Sigmoid colon (tissue), 7 donors: Measurements from ENCODE around the gene ALDOB. TPM values are rescaled to one million over a fixed set of nuclear protein-coding genes. Genes with fewer than 3 reads are reported as not detected.

Source experiments
- DNase-seq: peaks from one replicate; pipeline ENCODE4 v3.0.0-alpha.2; 2019
- H3K27ac ChIP-seq, 4 donors: fragments of 200-600 bp; sonication (generic); one replicate each; pipeline ENCODE4 v1.5.1; 2016 to 2019; ENCODE audit warnings: mild to moderate bottlenecking in 1 of 4
- H3K27me3 ChIP-seq, 3 donors: fragments of 200-600 bp; sonication (generic); one replicate each; pipeline ENCODE4 v1.5.1; 2019; ENCODE audit warnings: mild to moderate bottlenecking in 1 of 3
- H3K36me3 ChIP-seq, 4 donors: fragments of 200-600 bp; sonication (generic); one replicate each; pipeline ENCODE4 v1.5.1; 2016 to 2019
- H3K4me1 ChIP-seq, 4 donors: fragments of 200-600 bp; sonication (generic); one replicate each; pipeline ENCODE4 v1.5.1; 2017 to 2019
- H3K4me3 ChIP-seq, 4 donors: fragments of 200-600 bp; sonication (generic); one replicate each; pipeline ENCODE4 v1.5.1; 2017 to 2019; ENCODE audit warnings: mild to moderate bottlenecking in 2 of 4, moderate library complexity in 1 of 4
- H3K9me3 ChIP-seq, 4 donors: fragments of 200-600 bp in 3 of 4; sonication (generic) in 3 of 4; one replicate each; pipeline versions ENCODE4 v1.5.1 to v1.6.1; 2013 to 2019
- EP300 ChIP-seq, 4 donors: sonication (generic); formaldehyde crosslinking; IDR thresholded peaks; one replicate each; pipeline ENCODE4 v1.6.1; 2017; ENCODE audit warnings: antibody characterized with exemption in 4 of 4
- POLR2A ChIP-seq, 2 donors: fragments of 450-650 bp; IDR thresholded peaks; one replicate each; pipeline ENCODE4 v1.6.1; 2016; ENCODE audit warnings: antibody characterized with exemption in 2 of 2, mild to moderate bottlenecking in 2 of 2, moderate library complexity in 2 of 2
- POLR2AphosphoS5 ChIP-seq, 4 donors: sonication (generic); formaldehyde crosslinking; IDR thresholded peaks; one replicate each; pipeline ENCODE4 v1.6.1; 2017; ENCODE audit warnings: antibody characterized with exemption in 4 of 4
- WGBS, 2 donors: extraction: QIAGEN DNeasy Blood & Tissue Kit; methylation state at CpG; one replicate each; pipeline ENCODE4 v1.1.7; 2013; 5-methylcytosine and 5-hydroxymethylcytosine counted together
- intact Hi-C: fragments of 100-400 bp; cut with DNase I; formaldehyde crosslinking; loops from one replicate; pipeline ENCODE4 v1.15.1; 2023
- polyA plus RNA-seq, 3 donors: library from polyadenylated mRNA; stranded (reverse); fragments of 200-250 nt; gene quantifications; one replicate each; pipeline ENCODE4 v1.2.3, GENCODE V29; 2013
- total RNA-seq, 4 donors: library from RNA; depleted of rRNA; stranded (reverse); fragments of >200 nt; gene quantifications; one replicate each; pipeline ENCODE4 v1.1.0, GENCODE V29; 2016
- TF ChIP-seq, protein P1 (sequence below), 4 experiments: fragments of 450-650 bp in 3 of 4; fragments of 200-600 bp in 1 of 4; IDR thresholded peaks; one replicate each; pipeline ENCODE4 v1.5.1; 2016 to 2019; ENCODE audit warnings: antibody characterized with exemption in 4 of 4, mild to moderate bottlenecking in 3 of 4, moderate library complexity in 2 of 4
- donor health status: healthy with polysubstance abuse.
- donor health status: Bipolar disorder and iron deficiency.
- donor health status: healthy.

Gene ALDOB
- total and polyA plus RNA-seq, 7 donors, result 0.82 to 40.5 (median 1.1) TPM; not detected in 2

DNA sequence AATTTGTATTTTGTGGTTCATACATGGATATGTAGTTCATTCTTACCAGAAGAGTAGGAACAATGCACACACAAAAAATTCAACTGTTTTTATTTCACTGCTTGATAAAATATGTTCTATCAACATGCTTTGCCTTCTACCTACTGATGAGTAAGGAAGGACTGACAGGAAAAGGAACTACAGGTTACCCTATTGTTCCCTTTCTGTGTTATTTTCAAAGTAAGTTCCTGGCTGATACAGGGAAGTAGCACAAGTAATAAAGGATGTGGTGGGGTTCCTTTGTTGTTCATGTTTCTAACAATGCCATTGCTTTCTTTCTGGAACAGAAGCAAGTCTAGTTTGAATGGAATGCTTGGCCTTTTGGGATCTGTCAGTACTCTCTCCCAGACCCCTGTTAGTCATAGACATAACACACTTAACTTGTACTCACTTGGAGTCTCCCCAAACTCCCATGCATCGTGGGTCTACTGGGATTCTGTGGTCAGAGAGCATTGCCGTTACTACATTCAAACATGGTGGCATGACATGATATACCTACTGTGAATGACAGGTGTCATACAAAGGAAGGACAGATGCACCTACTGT, 20.2 kb upstream of the ALDOB start:
- intact Hi-C loops, result no loop called here
- 84% methylated on average over 2 of the region's 2 CpGs for WGBS, 2 donors
- Histone ChIP-seq H3K9me3 (no peaks in the 10 kb centered on the region), H3K27ac (no peak overlapping the region), H3K4me1 (no peaks in the 10 kb centered on the region), H3K27me3 (no peaks in the 10 kb centered on the region), H3K36me3 (no peaks in the 10 kb centered on the region), H3K4me3 (no peak overlapping the region)
- TF ChIP-seq, protein P1, sequence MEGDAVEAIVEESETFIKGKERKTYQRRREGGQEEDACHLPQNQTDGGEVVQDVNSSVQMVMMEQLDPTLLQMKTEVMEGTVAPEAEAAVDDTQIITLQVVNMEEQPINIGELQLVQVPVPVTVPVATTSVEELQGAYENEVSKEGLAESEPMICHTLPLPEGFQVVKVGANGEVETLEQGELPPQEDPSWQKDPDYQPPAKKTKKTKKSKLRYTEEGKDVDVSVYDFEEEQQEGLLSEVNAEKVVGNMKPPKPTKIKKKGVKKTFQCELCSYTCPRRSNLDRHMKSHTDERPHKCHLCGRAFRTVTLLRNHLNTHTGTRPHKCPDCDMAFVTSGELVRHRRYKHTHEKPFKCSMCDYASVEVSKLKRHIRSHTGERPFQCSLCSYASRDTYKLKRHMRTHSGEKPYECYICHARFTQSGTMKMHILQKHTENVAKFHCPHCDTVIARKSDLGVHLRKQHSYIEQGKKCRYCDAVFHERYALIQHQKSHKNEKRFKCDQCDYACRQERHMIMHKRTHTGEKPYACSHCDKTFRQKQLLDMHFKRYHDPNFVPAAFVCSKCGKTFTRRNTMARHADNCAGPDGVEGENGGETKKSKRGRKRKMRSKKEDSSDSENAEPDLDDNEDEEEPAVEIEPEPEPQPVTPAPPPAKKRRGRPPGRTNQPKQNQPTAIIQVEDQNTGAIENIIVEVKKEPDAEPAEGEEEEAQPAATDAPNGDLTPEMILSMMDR (IDR thresholded peaks at IDR 0.05), result no peak
- TF ChIP-seq EP300 (IDR thresholded peaks at IDR 0.05) (no peak), POLR2A (IDR thresholded peaks at IDR 0.05) (no peak), POLR2AphosphoS5 (IDR thresholded peaks at IDR 0.05) (no peak)
- no peak for DNase-seq

DNA sequence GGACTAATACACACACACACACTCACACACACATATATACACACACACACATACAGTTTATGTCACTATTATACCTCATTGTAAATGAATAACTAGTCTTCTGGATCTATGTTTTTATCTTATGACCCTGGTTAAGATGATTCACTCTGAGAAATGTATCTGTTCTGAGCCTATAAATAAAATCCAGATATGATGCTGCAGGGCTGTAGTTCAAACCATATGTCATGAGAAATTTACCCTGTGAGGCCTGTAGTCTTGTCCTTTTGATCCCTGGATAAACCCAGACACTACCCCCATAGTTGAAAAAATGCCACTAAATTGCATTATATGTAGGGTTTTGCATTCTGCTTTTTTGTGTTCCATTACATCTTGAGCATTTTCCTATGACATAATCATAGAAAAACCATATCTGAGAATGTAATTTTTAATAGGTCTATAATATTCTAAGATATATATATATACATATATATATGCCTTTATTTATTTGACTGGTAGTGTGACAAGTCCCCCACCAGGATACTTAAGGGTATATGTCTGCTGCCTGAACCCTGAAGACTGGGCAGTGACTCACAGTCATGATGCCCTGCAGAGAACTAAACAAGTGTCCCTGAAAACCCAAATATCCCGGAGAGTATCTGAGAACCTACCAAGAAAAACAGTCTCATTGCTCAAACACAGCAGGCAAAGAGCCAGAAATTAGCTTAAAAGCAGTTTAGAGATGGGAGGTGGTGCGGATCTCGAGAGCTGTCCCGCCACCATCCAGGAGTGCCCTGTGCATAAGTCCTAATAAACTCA, 18.4 kb upstream of the ALDOB start:
- Histone ChIP-seq H3K4me3 (no peak overlapping the region), H3K36me3 (no peaks in the 10 kb centered on the region), H3K9me3 (no peaks in the 10 kb centered on the region), H3K27ac (no peak overlapping the region), H3K27me3 (no peaks in the 10 kb centered on the region), H3K4me1 (peaks cover 0 to 6% (median 0%) of the 10 kb centered on the region in 4 donors)
- intact Hi-C loops, result no loop called here
- TF ChIP-seq POLR2AphosphoS5 (IDR thresholded peaks at IDR 0.05), result no peak
- TF ChIP-seq EP300 (IDR thresholded peaks at IDR 0.05), result no peak
- TF ChIP-seq, protein P1 (IDR thresholded peaks at IDR 0.05), result no peak
- TF ChIP-seq POLR2A (IDR thresholded peaks at IDR 0.05), result no peak
- WGBS, 2 donors, result 90 to 91% methylated on average over 4 of the region's 4 CpGs
- no peak for DNase-seq

DNA sequence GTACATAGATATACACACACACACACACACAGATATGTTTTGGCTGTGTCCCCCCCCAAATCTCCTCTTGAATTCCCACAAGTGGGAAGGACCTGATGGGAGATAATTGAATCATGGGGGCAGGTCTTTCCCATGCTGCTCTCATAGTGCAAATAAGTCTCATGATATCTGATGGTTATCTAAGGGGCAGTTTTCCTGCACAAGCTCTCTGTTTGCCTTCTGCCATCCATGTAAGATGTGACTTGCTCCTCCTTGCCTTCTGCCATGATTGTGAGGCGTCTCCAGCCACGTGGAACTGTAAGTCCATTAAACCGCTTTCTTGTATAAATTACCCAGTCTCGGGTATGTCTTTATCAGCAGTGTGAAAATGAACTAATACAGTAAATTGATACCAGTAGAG, 15.9 kb upstream of the ALDOB start:
- TF ChIP-seq POLR2A (IDR thresholded peaks at IDR 0.05) (no peak), EP300 (IDR thresholded peaks at IDR 0.05) (no peak), POLR2AphosphoS5 (IDR thresholded peaks at IDR 0.05) (no peak)
- TF ChIP-seq, protein P1 (IDR thresholded peaks at IDR 0.05), result no peak
- no peaks in the 10 kb centered on the region for H3K9me3 ChIP-seq
- H3K36me3 ChIP-seq, result no peaks in the 10 kb centered on the region
- peaks cover 0 to 6% (median 0%) of the 10 kb centered on the region in 4 donors for H3K4me1 ChIP-seq
- H3K27me3 ChIP-seq, result no peaks in the 10 kb centered on the region
- no peak overlapping the region for H3K27ac ChIP-seq
- intact Hi-C loops, result no loop called here
- no peak overlapping the region for H3K4me3 ChIP-seq
- WGBS, 2 donors, result 93 to 94% methylated on average over 4 of the region's 4 CpGs
- no peak for DNase-seq

DNA sequence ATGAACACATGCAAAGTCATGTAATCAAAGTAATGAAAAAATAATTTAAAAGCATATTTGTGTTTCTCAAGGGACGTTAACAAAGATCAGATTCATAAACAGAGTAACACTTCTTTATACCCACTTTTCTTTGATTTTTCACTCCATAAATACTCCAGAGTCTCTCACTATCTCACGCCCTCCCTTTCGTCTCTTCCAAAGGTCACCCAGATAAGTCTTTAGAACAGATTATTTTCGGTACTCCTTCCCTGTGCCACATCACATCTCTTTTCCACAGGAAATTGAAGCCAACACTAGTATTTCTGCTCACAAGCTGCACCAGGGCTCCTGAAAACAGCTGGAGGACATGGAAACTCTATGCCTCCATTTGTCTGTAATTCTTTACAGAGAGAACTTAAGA, 15.4 kb upstream of the ALDOB start:
- Histone ChIP-seq H3K4me1 (peaks cover 0 to 6% (median 0%) of the 10 kb centered on the region in 4 donors), H3K27me3 (no peaks in the 10 kb centered on the region), H3K9me3 (no peaks in the 10 kb centered on the region), H3K27ac (no peak overlapping the region), H3K4me3 (no peak overlapping the region), H3K36me3 (no peaks in the 10 kb centered on the region)
- intact Hi-C loops, result no loop called here
- no peak for TF ChIP-seq EP300 (IDR thresholded peaks at IDR 0.05)
- TF ChIP-seq, protein P1 (IDR thresholded peaks at IDR 0.05), result no peak
- no peak for TF ChIP-seq POLR2A (IDR thresholded peaks at IDR 0.05)
- TF ChIP-seq POLR2AphosphoS5 (IDR thresholded peaks at IDR 0.05), result no peak
- DNase-seq, result no peak
- WGBS, 2 donors, result 24 to 56% methylated on average over 4 of the region's 4 CpGs
